GM21576 (cell line): ENCODE data around the gene BEST3.
A peak's percentile ranks its signal among the peaks of the same experiment; 100 is the strongest.
"Not testable (repeated sequence)": the region's sequence is repeated elsewhere in the genome, so short reads cannot be mapped to it uniquely, and the experiment has no call there.

ENCODE experiments used
- ATAC-seq: cut with Tn5 transposase; IDR thresholded peaks from one replicate; pipeline ENCODE4 v1.9.1; 2021; ENCODE audit warnings: mild to moderate bottlenecking, moderate library complexity; ENCODE audit not compliant: unreplicated experiment

Gene BEST3

GRCh38 chr12:69688471-69689427 lies 10.4 kb downstream of the BEST3 start:
- ATAC-seq = peak; percentile 47

- no peak for ATAC-seq
These were observed 11.1 kb downstream of the BEST3 start for GRCh38 chr12:69688021-69688420.

- no peak for ATAC-seq
These were observed 11.7 kb downstream of the BEST3 start for GRCh38 chr12:69687390-69687789.

- no peak for ATAC-seq
These were observed 12.4 kb downstream of the BEST3 start for GRCh38 chr12:69686731-69687130.

GRCh38 chr12:69685810-69686209 lies 13.3 kb downstream of the BEST3 start:
- peak; percentile 68 for ATAC-seq

DNA sequence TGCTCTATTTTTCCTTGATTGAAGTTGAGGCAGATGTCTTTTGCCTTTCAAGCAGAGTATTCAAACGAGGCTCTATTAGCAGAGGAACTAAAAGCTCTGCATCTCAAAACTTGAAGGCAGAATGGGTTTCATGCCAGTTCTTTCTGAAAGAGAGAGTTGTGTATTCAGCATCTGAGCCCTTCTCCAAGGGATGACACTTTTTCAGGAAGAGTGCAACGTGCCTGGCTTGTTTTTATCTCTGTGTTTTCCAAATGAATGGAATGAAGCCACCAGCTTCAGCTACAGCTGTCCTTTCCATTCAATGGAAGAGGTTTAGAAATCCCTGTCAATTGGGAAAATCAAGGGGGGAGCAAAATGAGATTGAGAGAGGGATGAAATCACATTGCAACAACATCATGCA lies 14.6 kb downstream of the BEST3 start:
- no peak for ATAC-seq

DNA sequence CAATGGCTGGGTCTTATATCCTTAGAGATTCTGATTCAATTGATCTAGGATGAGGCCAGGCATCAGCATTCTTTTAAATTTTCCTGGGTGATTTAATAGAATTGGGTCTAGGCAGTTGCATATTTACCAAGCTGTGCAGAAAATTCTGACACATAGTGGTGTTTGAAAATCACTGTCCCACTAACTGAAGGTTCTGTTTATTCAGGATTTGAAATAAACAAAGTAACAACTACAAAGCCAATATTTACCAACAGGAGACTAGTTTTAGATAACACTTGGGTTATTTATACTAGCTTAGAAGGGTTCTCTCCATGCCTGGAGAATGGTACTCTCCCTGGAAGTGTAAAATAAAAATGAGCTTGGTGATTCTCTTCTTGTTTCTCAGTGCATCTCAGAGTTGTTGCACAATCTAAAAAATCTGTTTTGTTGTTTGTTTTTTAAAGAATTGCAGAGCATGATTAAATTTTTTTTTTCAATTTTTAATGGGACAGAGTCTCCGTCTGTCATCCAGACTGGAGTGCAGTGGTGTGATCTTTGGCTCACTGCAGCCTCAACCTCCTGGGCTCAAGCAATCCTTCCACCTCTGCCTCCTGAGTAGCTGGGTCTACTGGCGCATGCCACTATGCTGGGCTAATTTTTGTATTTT lies 16.9 kb downstream of the BEST3 start:
- ATAC-seq = no peak

DNA sequence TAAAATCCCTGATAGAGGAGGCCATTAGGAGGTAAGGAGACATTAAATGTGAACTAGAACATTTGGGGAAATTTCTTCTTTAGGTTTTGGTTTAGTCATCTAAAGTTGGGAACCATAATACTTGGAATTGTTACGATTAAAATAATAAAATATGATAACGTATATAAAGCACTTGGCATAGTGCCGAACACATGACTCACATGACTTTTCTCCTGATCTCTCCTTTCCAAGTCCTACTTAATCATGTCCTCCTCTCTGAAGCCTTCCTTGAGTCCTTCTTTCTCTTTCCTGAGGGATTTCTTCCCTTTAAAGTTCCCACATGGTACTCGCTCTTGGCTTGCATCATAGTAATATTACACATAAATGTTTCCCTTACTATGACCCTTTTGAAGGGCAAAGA lies 20.0 kb downstream of the BEST3 start:
- ATAC-seq = no peak

- no peak for ATAC-seq
These were observed 22.7 kb downstream of the BEST3 start for GRCh38 chr12:69676257-69677012.

- ATAC-seq = no peak
These were observed 26.9 kb downstream of the BEST3 start for GRCh38 chr12:69672195-69672594.

DNA sequence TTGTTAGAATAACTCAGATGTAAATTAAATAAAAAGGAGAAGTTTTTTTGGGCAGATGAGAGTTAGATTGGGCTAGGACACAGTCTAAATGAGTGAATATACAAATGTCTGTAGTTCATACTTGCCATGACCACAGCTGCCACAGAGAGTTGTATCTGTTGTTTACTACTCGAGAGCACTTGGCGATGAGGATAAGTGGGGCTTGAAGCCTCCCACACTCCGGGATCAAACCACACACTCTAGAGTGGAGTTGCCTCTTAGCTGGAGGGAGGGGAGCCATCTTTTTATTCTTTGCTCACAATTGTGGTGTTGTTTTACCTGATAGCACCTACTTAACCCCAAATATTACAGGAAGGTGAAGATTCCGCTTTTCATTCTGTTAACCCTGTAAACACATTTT lies 27.5 kb downstream of the BEST3 start:
- no peak for ATAC-seq

- ATAC-seq = no peak
These were observed 32.3 kb downstream of the BEST3 start for GRCh38 chr12:69666798-69667197.

DNA sequence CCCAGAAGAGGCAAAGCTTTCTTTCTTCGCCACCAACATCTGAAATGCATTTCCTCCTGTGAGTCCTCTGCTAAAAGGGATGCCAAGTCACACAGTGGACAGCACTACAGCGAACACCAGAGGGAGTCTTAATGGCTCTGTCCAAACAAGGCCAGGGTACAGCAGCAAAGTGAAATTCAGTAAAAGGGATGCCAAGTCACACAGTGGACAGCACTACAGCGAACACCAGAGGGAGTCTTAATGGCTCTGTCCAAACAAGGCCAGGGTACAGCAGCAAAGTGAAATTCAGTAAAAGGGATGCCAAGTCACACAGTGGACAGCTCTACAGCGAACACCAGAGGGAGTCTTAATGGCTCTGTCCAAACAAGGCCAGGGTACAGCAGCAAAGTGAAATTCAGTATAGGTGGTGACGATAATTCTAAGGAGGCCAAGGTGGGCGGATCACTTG lies 34.1 kb downstream of the BEST3 start:
- ATAC-seq = not testable (repeated sequence)

GRCh38 chr12:69663726-69664125 lies 35.4 kb downstream of the BEST3 start:
- no peak for ATAC-seq

- ATAC-seq = no peak
These were observed 36.3 kb downstream of the BEST3 start for GRCh38 chr12:69662764-69663163.

- no peak for ATAC-seq
These were observed 37.7 kb downstream of the BEST3 start for GRCh38 chr12:69661386-69661785.

DNA sequence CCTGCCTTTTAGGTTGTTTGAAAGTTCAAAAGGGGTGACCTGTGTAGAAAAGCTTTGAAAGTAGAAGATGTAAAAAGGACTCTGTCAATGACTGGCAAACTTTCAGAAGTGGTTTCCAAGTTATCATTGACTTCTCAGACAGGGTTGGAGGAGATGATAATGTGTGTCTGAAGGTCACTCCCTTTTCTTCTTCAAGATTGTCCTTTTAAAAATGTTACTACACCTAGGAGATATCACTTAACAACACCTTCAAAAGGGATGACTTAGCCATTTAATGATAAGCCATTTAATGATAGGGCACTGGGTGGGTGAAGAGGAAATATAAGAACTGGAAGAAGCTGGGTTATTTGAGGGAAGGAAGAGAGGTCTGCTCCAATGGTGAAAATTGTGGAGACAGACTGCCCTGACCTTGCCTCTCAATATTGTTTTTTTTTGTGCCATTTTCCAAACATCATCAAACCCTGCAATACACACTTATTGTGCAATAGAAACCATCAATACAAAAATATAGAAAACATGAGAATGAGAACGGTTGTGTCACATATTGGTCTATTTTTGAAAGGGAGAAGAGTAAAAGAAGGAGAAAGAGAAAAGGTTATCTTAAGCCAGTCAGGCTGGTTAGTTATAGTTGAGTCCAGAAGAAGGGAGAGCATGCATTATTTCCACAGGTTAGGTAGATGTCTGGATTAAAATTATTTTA lies 38.8 kb downstream of the BEST3 start:
- ATAC-seq = no peak

GRCh38 chr12:69658203-69658602 lies 40.9 kb downstream of the BEST3 start:
- no peak for ATAC-seq

DNA sequence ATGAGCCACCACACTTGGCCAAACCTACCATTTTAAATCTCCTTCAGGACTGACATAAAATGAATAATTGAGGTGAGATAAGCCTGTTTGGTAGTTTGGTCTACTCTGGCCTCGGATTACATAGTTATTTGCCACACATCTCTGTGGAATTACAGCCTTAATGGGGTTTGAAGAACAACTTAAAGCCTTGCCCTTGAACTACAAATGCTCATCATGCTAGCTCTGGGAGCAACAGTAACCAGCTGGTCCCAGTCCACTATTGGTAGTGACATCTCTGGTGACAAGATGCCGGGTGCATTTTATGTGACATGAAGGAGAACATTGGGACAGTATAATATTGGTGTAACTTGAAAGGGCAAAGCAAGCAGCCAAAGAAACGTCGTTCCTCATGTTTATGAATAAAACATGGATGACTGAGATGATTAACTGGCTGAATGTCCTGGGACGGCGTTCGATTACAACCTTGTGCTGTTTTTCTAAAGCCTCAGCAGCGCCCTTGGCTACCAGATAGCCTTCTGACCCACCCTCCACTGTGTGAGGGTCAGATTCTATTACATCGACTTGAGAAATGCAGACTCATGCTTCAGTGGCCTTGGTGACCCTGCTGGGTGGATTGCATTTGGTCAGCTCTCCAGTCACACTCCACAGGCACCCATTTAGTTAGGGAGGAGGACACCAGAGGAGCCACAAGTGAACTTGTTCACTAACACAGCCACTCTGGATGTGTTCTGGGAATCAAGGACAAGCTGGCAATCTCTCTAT lies 41.5 kb downstream of the BEST3 start:
- ATAC-seq = no peak
